ENCODE results near the gene ATXN10. TPM values are rescaled to one million over a fixed set of nuclear protein-coding genes. Genes with fewer than 3 reads are reported as not detected.

ATXN10 gene
- total RNA-seq, 4 donors from 2014 or later: 28.4 to 184 (median 66.3) TPM

- Histone ChIP-seq H3K4me3 (no peak overlapping the region), H3K36me3 (peaks cover 0 to 36% (median 0%) of the 10 kb centered on the region in 3 donors), H3K4me1 (no peaks in the 10 kb centered on the region), H3K9me3 (no peaks in the 10 kb centered on the region), H3K27ac (no peak overlapping the region), H3K27me3 (no peaks in the 10 kb centered on the region)
- no peak for DNase-seq
- TF ChIP-seq CTCF (IDR thresholded peaks at IDR 0.05) (no peak), POLR2A (IDR thresholded peaks at IDR 0.05) (no peak)
These were observed 66.6 kb downstream of the ATXN10 start for GRCh38 chr22:45738206-45738605.

DNA sequence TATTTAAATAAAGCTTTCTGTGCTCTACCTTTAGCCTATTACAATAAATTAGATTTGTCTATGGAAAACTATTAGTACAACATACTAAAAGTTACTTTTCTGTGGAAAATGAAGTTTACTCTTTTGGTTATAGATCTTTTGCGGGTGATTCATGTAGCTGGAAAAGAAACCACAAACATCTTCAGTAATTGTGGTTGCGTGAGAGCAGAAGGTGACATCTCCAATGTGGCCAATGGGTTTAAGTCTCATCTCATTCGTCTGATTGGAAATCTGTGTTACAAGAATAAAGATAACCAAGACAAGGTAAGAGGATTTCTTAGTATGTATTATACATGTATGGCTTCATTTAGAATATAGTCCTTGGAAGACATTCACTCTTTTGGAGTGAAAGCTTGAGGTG is 68.6 kb downstream of the ATXN10 start:
- Histone ChIP-seq H3K27me3 (no peaks in the 10 kb centered on the region), H3K27ac (no peak overlapping the region), H3K9me3 (no peaks in the 10 kb centered on the region), H3K4me3 (no peak overlapping the region), H3K36me3 (peaks cover 0 to 36% (median 0%) of the 10 kb centered on the region in 3 donors), H3K4me1 (no peaks in the 10 kb centered on the region)
- TF ChIP-seq POLR2A (IDR thresholded peaks at IDR 0.05): no peak
- no peak for TF ChIP-seq CTCF (IDR thresholded peaks at IDR 0.05)
- no peak for DNase-seq

GRCh38 chr22:45742866-45743450 is 71.3 kb downstream of the ATXN10 start:
- H3K36me3 ChIP-seq: peaks cover 0 to 36% (median 0%) of the 10 kb centered on the region in 3 donors
- no peaks in the 10 kb centered on the region for H3K9me3 ChIP-seq
- TF ChIP-seq POLR2A (IDR thresholded peaks at IDR 0.05) (no peak), CTCF (IDR thresholded peaks at IDR 0.05) (no peak)
- H3K4me3 ChIP-seq: no peak overlapping the region
- H3K27me3 ChIP-seq: no peaks in the 10 kb centered on the region
- DNase-seq: no peak
- H3K4me1 ChIP-seq: no peaks in the 10 kb centered on the region
- no peak overlapping the region for H3K27ac ChIP-seq

- Histone ChIP-seq H3K4me1 (no peaks in the 10 kb centered on the region), H3K36me3 (peaks cover 0 to 32% (median 0%) of the 10 kb centered on the region in 3 donors), H3K27ac (no peak overlapping the region), H3K9me3 (no peaks in the 10 kb centered on the region), H3K27me3 (no peaks in the 10 kb centered on the region), H3K4me3 (no peak overlapping the region)
- no peak for TF ChIP-seq CTCF (IDR thresholded peaks at IDR 0.05)
- no peak for TF ChIP-seq POLR2A (IDR thresholded peaks at IDR 0.05)
- no peak for DNase-seq
These were observed 72.1 kb downstream of the ATXN10 start for GRCh38 chr22:45743687-45744086.

- no peaks in the 10 kb centered on the region for H3K4me1 ChIP-seq
- TF ChIP-seq CTCF (IDR thresholded peaks at IDR 0.05): no peak
- TF ChIP-seq POLR2A (IDR thresholded peaks at IDR 0.05): no peak
- H3K9me3 ChIP-seq: no peaks in the 10 kb centered on the region
- H3K36me3 ChIP-seq: peaks cover 0 to 25% (median 0%) of the 10 kb centered on the region in 3 donors
- H3K27ac ChIP-seq: no peak overlapping the region
- no peak overlapping the region for H3K4me3 ChIP-seq
- no peaks in the 10 kb centered on the region for H3K27me3 ChIP-seq
- DNase-seq: no peak
These were observed 72.8 kb downstream of the ATXN10 start for GRCh38 chr22:45744442-45744841.

DNA sequence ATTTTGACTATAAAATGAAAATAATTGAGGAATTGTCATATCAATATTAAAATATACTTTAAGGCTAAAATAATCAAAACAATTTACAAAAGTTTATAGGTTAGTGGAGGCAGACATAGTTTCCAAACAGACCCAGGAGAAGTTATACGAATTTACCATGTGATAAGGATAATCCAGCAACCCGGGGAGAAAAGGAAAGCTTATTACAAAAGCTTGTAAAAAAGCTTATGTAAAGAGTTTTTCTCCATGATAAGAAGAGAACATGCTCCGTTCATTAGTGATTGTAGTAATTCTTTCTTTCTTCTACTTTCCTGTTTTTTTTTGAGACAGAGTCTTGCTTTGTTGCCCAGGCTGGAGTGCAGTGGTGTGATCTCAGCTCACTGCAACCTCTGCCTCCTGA is 79.0 kb downstream of the ATXN10 start:
- Histone ChIP-seq H3K4me3 (no peak overlapping the region), H3K27me3 (no peaks in the 10 kb centered on the region), H3K4me1 (no peaks in the 10 kb centered on the region), H3K27ac (no peak overlapping the region), H3K9me3 (no peaks in the 10 kb centered on the region), H3K36me3 (no peaks in the 10 kb centered on the region)
- DNase-seq: no peak
- TF ChIP-seq POLR2A (IDR thresholded peaks at IDR 0.05) (no peak), CTCF (IDR thresholded peaks at IDR 0.05) (no peak)
